Smooth muscle cell of the brain vasculature (primary cell): ENCODE results near the gene CYP4F3.
"Not testable (repeated sequence)": the region's sequence is repeated elsewhere in the genome, so short reads cannot be mapped to it uniquely, and the experiment has no call there.

Source experiments
- DNase-seq: peaks from one replicate; pipeline ENCODE4 v3.0.0-alpha.2; 2012; ENCODE audit warnings: low read depth, low spot score

Gene CYP4F3, protein sequence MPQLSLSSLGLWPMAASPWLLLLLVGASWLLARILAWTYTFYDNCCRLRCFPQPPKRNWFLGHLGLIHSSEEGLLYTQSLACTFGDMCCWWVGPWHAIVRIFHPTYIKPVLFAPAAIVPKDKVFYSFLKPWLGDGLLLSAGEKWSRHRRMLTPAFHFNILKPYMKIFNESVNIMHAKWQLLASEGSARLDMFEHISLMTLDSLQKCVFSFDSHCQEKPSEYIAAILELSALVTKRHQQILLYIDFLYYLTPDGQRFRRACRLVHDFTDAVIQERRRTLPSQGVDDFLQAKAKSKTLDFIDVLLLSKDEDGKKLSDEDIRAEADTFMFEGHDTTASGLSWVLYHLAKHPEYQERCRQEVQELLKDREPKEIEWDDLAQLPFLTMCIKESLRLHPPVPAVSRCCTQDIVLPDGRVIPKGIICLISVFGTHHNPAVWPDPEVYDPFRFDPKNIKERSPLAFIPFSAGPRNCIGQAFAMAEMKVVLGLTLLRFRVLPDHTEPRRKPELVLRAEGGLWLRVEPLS

DNA sequence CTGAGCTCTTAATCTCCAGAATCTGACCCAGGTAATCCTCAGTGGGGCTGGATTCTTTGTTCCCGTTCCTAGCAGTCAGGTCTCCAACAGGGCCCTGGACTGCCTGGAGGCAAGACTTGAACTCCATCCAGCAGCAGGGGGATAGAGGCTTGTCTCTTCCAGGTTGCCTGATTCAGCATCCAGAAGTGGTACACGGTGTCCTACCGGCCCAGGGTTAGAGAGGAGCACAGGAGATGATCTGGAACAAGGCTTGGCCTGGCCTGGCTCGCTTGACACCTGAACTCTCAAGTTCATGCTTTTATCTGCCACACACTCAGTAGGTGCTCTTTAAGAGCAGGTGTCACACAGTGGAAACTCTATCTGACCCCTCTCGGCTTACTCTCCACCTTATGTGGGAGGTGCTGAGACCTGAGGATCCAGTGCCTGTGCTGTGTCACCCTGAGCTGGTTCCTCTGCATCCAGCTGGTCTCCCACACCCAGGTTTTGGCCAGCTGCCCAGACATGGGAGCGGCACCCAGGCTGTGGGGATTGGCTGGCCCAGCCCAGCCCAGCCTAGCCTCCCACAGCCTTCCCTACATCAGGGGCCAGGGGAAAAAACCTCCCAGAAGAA lies at the start of gene CYP4F3:
Gene CYP4F3 (plus strand): TSS at position 604 of the 610 bp plus-strand sequence. CDS start 519 bp downstream, outside the sequence.
- no peak for DNase-seq

DNA sequence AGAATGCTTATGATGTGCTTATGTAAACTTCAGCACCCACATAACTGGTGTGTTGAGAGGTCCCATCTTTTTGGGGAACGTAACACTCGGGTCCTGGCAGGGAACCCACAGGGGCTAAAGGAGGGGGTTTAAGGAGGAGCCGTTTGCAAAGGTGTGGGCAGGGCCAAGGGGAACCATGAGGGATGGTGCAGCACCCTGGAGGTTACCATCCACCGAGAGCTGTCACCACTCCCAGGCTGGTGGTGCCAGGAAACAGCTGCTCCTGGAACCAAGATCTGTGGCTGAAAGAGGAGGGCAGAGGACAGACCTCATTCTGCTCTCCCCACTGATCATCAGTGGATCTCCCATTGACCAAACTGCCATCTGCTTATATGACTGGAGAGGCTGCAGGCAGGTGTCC lies 48.9 kb upstream of the CYP4F3 start:
- no peak for DNase-seq

DNA sequence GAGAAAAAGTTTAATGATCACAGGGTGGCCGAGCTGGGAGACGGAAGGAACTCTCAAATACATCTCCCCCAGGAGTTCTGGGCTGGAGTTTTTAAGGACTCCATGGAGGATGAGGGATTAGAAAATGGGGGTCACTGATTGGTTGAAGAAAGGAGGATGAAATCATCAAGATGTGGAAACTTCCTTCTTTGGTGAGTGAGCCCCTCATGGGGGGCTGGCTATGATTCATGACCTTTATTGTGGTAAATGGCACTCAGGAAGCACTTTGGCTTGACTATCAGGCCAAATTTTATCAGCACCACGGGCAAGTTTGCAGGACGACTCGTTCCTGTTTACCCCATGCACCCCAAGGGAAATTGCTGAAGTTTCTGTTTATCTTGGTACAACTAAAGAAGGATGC lies 48.2 kb upstream of the CYP4F3 start:
- not testable (repeated sequence) for DNase-seq

DNA sequence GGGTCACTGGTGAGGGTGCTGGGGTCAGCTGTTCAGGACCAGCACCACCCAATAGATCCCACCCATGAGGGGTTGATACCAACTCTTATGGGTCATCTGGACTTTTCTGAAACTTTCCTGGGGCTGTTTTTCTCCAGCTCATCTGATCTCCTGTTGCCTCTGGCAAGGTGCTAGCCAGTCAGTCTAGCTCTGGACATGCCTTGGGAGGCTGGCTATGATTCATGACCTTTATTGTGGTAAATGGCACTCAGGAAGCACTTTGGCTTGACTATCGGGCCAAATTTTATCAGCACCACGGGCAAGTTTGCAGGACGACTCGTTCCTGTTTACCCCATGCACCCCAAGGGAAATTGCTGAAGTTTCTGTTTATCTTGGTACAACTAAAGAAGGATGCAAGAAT lies 46.9 kb upstream of the CYP4F3 start:
- DNase-seq, result not testable (repeated sequence)

DNA sequence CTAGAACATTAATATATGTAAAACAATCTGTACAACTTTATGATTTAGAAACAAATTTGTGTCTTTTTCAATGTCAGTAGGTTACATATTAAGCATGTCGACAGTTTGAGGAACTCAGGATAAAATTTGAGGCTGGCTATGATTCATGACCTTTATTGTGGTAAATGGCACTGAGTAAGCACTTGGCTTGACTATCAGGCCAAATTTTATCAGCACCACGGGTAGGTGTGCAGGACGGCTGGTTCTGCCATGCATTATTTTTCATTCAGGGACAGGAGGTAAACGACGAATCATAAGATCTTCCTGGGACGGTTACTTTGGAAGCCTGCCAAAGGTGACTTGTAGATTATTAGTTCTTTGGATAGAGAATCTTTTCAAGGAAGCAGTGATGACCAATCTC lies 45.6 kb upstream of the CYP4F3 start:
- no peak for DNase-seq

DNA sequence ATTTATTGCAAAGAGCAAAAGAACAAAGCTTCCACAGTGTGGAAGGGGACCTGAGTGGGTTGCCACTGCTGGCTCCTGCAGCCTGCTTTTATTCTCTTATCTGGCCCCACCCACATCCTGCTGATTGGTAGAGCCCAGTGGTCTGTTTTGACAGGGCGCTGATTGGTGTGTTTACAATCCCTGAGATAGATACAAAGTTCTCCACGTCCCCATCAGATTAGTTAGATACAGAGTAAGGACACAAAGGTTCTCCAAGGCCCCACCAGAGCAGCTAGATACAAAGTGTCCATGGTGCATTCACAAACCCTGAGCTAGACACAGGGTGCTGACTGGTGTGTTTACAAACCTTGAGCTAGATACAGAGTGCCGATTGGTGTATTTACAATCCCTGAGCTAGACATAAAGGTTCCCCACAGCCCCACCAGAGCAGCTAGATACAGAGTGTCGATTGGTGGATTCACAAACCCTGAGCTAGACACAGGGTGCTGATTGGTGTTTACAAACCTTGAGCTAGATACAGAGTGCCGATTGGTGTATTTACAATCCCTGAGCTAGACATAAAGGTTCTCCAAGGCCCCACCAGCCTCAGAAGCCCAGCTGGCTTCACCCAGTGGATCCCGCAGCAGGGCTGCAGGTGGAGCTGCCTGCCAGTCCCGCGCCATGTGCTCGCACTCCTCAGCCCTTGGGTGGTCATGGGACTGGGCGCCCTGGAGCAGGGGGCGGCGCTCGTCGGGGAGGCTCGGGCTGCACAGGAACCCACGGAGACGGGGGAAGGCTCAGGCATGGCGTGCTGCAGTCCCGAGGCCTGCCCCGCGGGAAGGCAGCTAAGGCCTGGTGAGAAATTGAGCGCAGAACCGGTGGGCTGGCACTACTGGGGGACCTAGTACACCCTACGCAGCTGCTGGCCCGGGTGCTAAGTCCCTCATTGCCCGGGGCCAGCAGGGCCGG lies 32.4 kb upstream of the CYP4F3 start:
- not testable (repeated sequence) for DNase-seq

DNA sequence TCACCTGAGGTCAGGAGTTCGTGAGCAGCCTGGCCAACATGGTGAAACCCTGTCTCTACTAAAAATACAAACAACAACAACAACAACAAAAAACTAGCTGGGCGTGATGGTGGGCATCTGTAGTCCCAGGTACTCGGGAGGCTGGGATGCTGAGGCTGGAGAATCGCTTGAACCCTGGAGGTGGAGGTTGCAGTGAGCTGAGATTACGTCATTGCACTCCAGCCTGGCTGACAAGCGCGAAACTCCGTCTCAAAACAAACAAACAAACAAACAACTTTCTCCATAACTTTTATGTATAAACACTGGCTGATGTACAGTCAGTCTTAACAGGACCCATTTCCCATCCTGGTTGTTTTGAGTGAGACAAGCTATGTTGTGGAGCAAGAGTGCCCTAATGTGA lies 31.4 kb upstream of the CYP4F3 start:
- DNase-seq, result no peak

DNA sequence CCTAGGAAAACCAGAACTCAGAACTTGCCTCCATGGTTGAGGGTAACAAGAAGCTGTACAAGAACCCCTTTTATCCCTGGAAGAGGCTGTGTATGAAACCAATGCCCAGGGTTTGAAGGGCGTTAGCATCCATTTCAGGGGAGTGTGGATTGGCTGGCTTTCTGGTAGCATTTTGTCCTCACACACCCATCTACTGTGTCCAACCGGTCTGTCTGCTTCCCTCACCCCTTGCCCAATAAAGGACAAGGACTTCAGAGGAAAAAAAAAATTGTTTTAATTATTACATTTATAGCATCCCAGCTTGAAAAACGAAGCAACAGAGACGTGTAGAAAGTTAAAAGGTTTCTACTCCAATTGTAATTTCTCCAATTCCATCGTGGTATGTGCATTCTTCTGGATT lies 28.4 kb upstream of the CYP4F3 start:
- no peak for DNase-seq

DNA sequence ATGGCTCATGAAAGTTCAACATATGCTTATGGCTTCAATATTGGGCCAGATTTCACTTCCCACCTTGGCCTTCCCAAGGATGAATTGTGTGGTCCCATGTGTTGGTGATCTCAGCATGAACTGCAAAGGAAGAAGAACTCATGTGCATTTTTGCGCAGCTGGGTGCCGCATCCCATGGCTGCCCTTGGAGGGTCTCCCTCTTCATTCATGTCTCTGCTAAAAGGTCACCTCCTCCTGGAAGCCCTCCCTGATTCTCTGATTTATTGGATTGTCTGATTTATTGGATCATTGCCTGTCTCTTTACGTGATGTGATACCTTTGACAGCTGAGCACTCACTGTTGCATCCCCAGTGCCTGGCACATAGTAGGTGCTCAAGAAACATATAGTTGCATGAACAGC lies 27.4 kb upstream of the CYP4F3 start:
- no peak for DNase-seq

DNA sequence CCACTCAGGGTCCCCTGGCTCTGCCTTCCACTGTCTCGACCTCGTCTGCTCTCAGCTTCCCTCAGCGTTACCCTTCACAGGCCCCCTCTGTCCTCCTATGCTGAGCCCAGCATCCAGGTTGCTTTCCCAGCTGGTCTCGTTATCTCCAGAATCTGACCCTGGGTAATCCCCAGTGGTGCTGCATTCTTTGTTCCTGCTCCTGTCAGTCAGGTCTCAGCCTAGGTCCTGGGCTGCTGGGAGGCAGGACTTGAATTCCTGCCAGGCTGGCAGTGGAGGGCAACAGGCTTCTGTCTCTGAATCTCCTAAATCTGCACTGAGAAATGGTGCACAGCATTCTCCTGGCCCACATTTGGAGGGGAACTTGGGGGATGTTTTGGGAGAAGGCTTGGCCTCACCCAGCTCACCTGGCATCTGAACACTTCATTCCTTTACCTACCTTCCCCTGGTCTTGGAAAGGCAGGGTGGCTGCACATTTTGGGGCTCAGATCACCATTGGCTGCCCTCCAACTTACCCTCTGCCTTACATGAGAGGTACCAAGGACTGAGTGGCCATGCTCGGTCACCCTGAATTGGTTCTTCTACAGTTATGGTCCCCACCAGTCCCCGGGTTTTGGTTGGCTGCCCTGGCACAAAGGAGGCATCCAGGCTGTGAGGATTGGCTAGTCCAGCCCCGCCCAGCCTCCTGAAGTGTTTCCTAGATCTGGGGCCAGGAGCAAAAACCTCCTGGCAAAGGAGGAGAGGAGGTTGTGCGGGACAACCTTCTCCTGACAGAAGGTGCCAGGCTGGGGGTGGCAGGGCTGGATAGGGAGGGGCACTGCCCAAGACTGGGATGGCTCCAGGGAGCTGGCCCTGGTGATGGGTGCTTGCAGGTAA lies 26.0 kb upstream of the CYP4F3 start, which contains the start of gene CYP4F8:
Gene CYP4F8 (plus strand): TSS at position 712 of the 873 bp plus-strand sequence. CDS start 399 bp downstream, outside the sequence.
- no peak for DNase-seq

DNA sequence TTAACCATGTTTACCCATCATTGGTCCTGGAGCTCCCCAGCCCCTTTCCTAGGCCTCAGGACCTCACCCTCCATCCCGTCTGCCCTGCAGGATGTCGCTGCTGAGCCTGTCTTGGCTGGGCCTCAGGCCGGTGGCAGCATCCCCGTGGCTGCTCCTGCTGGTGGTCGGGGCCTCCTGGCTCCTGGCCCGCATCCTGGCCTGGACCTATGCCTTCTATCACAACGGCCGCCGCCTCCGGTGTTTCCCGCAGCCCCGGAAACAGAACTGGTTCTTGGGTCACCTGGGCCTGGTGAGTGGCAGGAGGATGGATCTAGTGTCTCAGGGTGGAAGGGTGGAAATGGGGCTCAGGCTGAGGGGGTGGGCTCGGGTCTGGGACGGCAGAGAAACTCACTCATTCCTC lies 25.2 kb upstream of the CYP4F3 start:
- no peak for DNase-seq

DNA sequence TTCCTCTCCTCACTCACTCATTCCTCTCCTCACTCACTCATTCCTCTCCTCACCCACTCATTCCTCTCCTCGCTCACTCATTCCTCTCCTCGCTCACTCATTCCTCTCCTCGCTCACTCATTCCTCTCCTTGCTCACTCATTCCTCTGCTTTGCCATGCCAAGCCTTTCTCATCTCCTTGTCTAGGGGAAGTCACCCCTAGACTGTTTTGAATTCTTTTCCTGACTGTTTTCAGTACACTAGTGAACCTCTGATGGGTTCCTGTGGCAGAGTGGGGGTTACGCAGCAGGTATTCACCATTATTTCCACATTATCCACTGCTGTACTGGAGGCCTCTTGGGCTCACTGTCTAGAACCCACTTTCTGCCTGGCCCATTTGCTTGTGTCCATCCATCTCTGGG lies 24.5 kb upstream of the CYP4F3 start:
- DNase-seq, result no peak

DNA sequence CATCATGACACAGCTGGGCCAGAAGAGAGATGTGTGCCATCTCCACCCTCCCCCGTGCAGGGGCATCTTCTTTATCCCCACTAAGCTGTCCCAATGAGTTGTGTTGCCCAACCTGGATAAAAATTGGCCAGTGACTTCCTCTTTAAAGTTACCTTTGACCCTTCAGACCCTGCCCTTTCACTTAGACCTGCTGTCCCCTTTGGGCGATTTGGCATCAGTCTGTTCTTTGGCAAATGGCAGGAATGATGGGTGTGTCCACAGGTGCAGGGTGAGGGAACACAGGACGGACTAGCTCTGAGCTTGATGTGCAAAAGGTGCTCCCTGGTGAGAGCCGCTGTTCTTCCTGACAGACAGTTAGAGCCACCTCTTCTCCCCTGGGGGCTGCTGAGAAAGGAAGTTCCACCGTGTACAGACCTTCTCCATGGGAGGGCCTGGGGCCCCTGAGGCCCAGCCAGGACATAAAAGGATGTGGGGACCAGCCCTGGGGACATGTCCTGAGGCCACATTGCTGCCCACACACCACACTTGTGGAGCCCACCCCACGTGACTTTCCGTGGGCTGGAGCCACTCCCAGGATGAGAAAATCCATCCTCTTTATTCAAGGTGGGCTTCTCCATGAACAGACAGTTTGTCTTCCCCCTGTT lies 23.9 kb upstream of the CYP4F3 start:
- no peak for DNase-seq

DNA sequence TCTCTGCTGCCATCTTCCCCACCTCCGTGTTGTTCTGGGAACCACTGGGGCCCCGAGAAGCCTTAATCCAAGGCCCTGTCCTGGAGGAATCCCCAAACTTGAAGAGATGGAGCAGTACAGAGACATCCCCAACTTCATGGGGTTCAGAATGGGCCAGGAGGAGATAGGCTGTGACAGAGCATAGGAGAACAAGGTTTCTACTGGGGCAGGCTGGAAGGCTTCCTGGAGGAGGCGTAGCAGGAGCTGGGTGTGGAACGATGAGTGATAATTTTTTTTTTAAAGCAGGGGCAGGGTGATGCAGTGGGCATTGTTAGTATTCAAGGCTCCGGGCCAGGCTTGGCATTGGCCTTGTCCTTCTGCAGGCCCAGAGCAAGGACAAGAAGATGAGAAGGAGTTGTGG lies 22.4 kb upstream of the CYP4F3 start:
- DNase-seq, result no peak

DNA sequence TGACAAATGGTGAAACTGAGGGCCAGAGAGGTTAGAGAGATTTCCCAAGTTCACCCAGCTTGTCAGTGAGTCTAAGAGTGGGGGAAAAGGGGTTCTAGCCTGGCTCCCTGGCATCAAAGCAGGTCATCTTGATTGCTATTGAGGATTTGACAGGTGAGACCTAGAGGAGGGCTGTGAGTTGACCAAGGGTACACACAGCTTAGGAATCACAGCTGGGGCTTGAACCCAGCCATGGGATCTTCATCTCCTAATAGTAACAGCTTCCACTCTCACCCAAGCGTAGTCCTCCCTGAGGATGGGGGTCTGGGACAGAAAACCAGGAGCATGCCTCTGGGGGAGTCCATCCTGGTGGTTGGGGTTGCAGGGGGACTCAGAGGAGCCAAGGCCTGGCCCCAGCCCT lies 18.9 kb upstream of the CYP4F3 start:
- DNase-seq, result no peak

DNA sequence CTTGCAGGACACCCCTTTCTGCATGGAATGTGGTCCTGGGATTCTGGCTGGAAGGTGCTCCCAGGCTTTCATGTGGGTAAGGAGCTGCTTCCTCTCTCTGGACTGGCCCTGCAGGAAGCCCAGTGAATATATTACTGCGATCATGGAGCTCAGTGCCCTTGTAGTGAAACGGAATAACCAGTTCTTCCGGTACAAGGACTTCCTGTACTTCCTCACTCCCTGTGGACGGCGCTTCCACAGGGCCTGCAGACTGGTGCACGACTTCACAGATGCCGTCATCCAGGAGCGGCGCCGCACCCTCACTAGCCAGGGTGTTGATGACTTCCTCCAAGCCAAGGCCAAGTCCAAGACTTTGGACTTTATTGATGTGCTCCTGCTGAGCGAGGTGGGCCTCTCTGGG lies 17.7 kb upstream of the CYP4F3 start:
- no peak for DNase-seq

DNA sequence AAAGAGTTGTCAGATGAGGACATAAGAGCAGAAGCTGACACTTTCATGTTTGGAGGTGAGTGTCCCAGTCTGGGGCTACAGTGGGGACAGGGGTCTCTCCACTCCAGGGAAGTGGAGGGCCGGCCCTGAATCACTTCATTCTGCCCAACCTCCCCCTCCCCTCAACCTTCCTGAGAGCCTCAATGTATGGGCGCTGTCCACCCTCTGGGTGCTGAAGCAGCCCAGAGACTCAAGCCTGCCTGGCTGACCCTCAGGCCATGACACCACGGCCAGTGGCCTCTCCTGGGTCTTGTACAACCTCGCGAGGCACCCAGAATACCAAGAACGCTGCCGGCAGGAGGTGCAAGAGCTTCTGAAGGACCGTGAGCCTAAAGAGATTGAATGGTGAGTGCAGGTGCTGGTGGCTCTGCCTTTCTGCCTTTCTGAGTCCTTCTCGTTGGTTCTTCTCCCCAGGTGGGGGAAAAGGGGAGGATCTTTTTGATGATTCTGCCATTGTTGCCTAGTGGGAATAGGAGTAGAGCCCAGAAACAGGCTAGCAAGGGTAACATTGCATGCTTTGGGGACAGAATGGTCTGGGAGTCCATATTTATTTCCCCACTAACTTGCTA lies 16.9 kb upstream of the CYP4F3 start:
- DNase-seq, result no peak

DNA sequence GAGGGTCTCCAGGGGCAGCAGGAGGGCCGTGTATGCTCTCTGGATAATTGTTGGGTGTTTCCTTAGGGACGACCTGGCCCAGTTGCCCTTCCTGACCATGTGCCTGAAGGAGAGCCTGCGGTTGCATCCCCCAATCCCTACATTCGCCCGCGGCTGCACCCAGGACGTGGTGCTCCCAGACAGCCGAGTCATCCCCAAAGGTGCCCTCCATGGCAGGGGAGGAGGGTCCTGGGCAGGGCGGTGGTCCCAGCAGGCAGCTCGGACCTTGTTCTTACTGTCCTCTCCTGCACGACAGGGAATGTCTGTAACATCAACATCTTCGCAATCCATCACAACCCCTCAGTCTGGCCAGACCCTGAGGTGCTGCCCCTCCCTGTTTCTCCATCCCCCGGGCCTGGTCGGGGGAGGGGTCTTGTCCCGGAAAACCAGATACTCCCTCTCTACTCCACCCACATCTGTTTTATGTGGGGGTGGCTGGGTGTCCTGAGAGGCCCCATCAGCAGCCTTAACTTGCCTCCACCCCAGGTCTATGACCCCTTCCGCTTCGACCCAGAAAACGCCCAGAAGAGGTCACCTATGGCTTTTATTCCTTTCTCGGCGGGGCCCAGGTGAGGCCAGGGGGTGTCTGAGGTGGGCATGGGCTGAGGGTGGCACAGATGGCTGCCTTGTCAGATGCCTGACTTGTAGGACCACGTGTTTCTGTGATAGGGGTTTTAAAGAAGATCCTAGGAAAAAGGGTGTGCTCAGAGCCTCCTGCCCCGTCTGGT lies 12.3 kb upstream of the CYP4F3 start:
- DNase-seq, result no peak
